GM19467 (cell line): ENCODE data around the gene PCDHB16.
"Not testable (repeated sequence)": the region's sequence is repeated elsewhere in the genome, so short reads cannot be mapped to it uniquely, and the experiment has no call there.

Experiments used
- ATAC-seq: cut with Tn5 transposase; IDR thresholded peaks from one replicate; pipeline ENCODE4 v1.9.1; 2021; ENCODE audit warnings: mild to moderate bottlenecking, moderate library complexity; ENCODE audit not compliant: unreplicated experiment

PCDHB16 gene

GRCh38 chr5:141182248-141182647 is at the start of gene PCDHB16:
TSS of gene PCDHB16 (plus strand) at chr5:141182387. CDS start at chr5:141182560, 173 bp downstream.
- ATAC-seq = no peak

- no peak for ATAC-seq
Observed at GRCh38 chr5:141135030-141135717, 47.0 kb upstream of the PCDHB16 start, which contains the start of gene PCDHB5. TSS of gene PCDHB5 (plus strand) at chr5:141135206. CDS start at chr5:141135435, 229 bp downstream.

GRCh38 chr5:141135718-141136266 is 46.4 kb upstream of the PCDHB16 start:
- no peak for ATAC-seq

GRCh38 chr5:141137346-141137745 is 44.8 kb upstream of the PCDHB16 start:
- ATAC-seq = not testable (repeated sequence)

- no peak for ATAC-seq
Observed at GRCh38 chr5:141149812-141150211, 32.4 kb upstream of the PCDHB16 start, which contains the start of gene PCDHB6. TSS of gene PCDHB6 (plus strand) at chr5:141150057. CDS start at chr5:141150258, 201 bp downstream.

GRCh38 chr5:141150224-141150992 is 31.8 kb upstream of the PCDHB16 start:
- ATAC-seq = no peak

- no peak for ATAC-seq
Observed at GRCh38 chr5:141150993-141151325, 31.2 kb upstream of the PCDHB16 start.

- not testable (repeated sequence) for ATAC-seq
Observed at GRCh38 chr5:141151632-141152031, 30.6 kb upstream of the PCDHB16 start.

- not testable (repeated sequence) for ATAC-seq
Observed at GRCh38 chr5:141152096-141152495, 30.1 kb upstream of the PCDHB16 start.

GRCh38 chr5:141155540-141156374 is 26.4 kb upstream of the PCDHB16 start:
- ATAC-seq = no peak

- ATAC-seq = not testable (repeated sequence)
Observed at GRCh38 chr5:141157356-141157755, 24.8 kb upstream of the PCDHB16 start.

- not testable (repeated sequence) for ATAC-seq
Observed at GRCh38 chr5:141157901-141158300, 24.3 kb upstream of the PCDHB16 start.

- no peak for ATAC-seq
Observed at GRCh38 chr5:141172381-141173204, 9.6 kb upstream of the PCDHB16 start, which contains the start of gene PCDHB7. TSS of gene PCDHB7 (plus strand) at chr5:141172644. CDS start at chr5:141172836, 192 bp downstream.

GRCh38 chr5:141174291-141175104 is 7.7 kb upstream of the PCDHB16 start:
- ATAC-seq = not testable (repeated sequence)

- ATAC-seq = no peak
Observed at GRCh38 chr5:141175933-141176332, 6.3 kb upstream of the PCDHB16 start.

- not testable (repeated sequence) for ATAC-seq
Observed at GRCh38 chr5:141177577-141178191, 4.5 kb upstream of the PCDHB16 start, which contains the start of gene PCDHB8. TSS of gene PCDHB8 (plus strand) at chr5:141177790. CDS start at chr5:141178035, 245 bp downstream.

- ATAC-seq = not testable (repeated sequence)
Observed at GRCh38 chr5:141179371-141179770, 2.8 kb upstream of the PCDHB16 start.

- ATAC-seq = not testable (repeated sequence)
Observed at GRCh38 chr5:141179876-141180275, 2.3 kb upstream of the PCDHB16 start.
